GM21515 (cell line): ENCODE results near the gene ITSN2.

ENCODE experiments used
- ATAC-seq: cut with Tn5 transposase; IDR thresholded peaks from one replicate; pipeline ENCODE4 v1.9.1; 2021; ENCODE audit not compliant: unreplicated experiment

The ITSN2 gene

GRCh38 chr2:24190503-24190902, 169.8 kb downstream of the ITSN2 start:
- no peak for ATAC-seq

GRCh38 chr2:24189551-24189950, 170.8 kb downstream of the ITSN2 start:
- no peak for ATAC-seq

- ATAC-seq, result no peak
Measured at GRCh38 chr2:24183366-24184069, 176.8 kb downstream of the ITSN2 start.

GRCh38 chr2:24182507-24182906, 177.8 kb downstream of the ITSN2 start:
- ATAC-seq, result no peak

- no peak for ATAC-seq
Measured at GRCh38 chr2:24181849-24182248, 178.5 kb downstream of the ITSN2 start.

- ATAC-seq, result no peak
Measured at GRCh38 chr2:24179683-24180082, 180.7 kb downstream of the ITSN2 start.

- ATAC-seq, result no peak
Measured at GRCh38 chr2:24176326-24176725, 184.0 kb downstream of the ITSN2 start.

- no peak for ATAC-seq
Measured at GRCh38 chr2:24175631-24176187, 184.6 kb downstream of the ITSN2 start.

GRCh38 chr2:24174851-24175277, 185.5 kb downstream of the ITSN2 start, which contains the start of gene FAM228A:
Gene FAM228A (plus strand): TSS chr2:24175053. CDS start chr2:24175481, 428 bp downstream.
- no peak for ATAC-seq

- ATAC-seq, result no peak
Measured at GRCh38 chr2:24169023-24169422, 191.3 kb downstream of the ITSN2 start.

GRCh38 chr2:24164416-24164973, 195.8 kb downstream of the ITSN2 start:
- ATAC-seq, result peak; percentile 71

GRCh38 chr2:24163601-24164000, 196.7 kb downstream of the ITSN2 start:
- no peak for ATAC-seq

- no peak for ATAC-seq
Measured at GRCh38 chr2:24163186-24163585, 197.2 kb downstream of the ITSN2 start.

- no peak for ATAC-seq
Measured at GRCh38 chr2:24162494-24162893, 197.8 kb downstream of the ITSN2 start.

GRCh38 chr2:24160761-24161160, 199.6 kb downstream of the ITSN2 start:
- no peak for ATAC-seq

GRCh38 chr2:24159708-24160107, 200.6 kb downstream of the ITSN2 start:
- no peak for ATAC-seq

GRCh38 chr2:24158131-24158530, 202.2 kb downstream of the ITSN2 start:
- ATAC-seq, result no peak

- ATAC-seq, result no peak
Measured at GRCh38 chr2:24153478-24153877, 206.9 kb downstream of the ITSN2 start.
